C4-2B (cell line): Measurements from ENCODE around the gene CGB2.

Source experiments
- ZFX ChIP-seq: fragments of 450-650 bp; IDR thresholded peaks from 2 replicates; pipeline ENCODE4 v1.6.1; 2017
- TF ChIP-seq, protein P1 (sequence below): fragments of 450-650 bp; conservative IDR thresholded peaks from 2 replicates; pipeline ENCODE4 v1.5.1; 2017; ENCODE audit warnings: mild to moderate bottlenecking

DNA sequence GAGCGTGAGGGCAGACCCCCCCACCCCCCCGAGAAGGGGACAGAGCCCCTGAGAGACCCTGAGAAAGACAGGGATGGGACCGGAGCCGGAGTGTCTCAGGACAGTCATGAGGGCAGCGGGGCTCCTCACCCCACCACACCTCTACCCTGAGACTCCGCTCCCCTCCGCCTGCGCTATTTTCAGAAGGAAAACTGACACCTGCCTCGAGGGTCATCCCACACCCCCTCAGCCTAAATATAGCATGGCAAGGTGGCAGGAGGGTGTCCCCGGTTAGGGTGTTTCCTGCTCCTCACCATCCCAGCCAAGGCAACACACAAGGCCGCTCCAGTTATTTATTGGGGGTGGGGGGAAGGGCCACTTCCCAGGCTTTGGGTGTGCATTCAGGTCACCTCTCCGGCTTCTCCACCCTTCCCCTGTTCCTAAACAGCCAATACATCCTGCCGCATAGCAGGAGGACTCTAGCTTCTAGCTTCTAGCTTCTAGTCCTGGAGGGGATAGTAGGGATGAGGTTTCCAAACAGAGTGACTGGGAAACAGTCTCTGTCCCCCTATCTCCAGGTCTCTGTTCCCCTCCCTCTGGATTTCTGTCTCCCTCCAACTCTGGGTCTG lies 34.3 kb downstream of the CGB2 start:
- TF ChIP-seq, protein P1, sequence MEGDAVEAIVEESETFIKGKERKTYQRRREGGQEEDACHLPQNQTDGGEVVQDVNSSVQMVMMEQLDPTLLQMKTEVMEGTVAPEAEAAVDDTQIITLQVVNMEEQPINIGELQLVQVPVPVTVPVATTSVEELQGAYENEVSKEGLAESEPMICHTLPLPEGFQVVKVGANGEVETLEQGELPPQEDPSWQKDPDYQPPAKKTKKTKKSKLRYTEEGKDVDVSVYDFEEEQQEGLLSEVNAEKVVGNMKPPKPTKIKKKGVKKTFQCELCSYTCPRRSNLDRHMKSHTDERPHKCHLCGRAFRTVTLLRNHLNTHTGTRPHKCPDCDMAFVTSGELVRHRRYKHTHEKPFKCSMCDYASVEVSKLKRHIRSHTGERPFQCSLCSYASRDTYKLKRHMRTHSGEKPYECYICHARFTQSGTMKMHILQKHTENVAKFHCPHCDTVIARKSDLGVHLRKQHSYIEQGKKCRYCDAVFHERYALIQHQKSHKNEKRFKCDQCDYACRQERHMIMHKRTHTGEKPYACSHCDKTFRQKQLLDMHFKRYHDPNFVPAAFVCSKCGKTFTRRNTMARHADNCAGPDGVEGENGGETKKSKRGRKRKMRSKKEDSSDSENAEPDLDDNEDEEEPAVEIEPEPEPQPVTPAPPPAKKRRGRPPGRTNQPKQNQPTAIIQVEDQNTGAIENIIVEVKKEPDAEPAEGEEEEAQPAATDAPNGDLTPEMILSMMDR: no peak
- TF ChIP-seq ZFX: no peak
